HL-60 (cell line): ENCODE measurements around the gene GSX1.

Experiments
- DNase-seq, 2 experiments: peaks; one replicate each; pipeline ENCODE4 v3.0.0-alpha.2; 2010 to 2020; ENCODE audit warnings: low read depth in 1 of 2, low spot score in 1 of 2
- H3K27ac ChIP-seq: fragments of 250-450 bp; sonication (Bioruptor Pico); replicated peaks from 2 replicates; pipeline ENCODE4 v1.5.1; 2020; ENCODE audit warnings: mild to moderate bottlenecking, moderate library complexity
- H3K27me3 ChIP-seq: fragments of 250-450 bp; sonication (Bioruptor Pico); 2 replicates; pipeline ENCODE4 v1.5.1; 2021; ENCODE audit warnings: mild to moderate bottlenecking, moderate library complexity; ENCODE audit not compliant: insufficient read depth, poor library complexity, severe bottlenecking
- H3K4me3 ChIP-seq: replicated peaks from 2 replicates; pipeline ENCODE4 v1.5.1; 2011; ENCODE audit warnings: mild to moderate bottlenecking, control low read depth, low read length; ENCODE audit not compliant: insufficient read depth
- GABPA ChIP-seq: IDR thresholded peaks from 2 replicates; pipeline ENCODE4 v1.6.1; 2012; ENCODE audit warnings: low read depth
- POLR2AphosphoS5 ChIP-seq: IDR thresholded peaks from 2 replicates; pipeline ENCODE4 v1.6.1; 2012; ENCODE audit warnings: low read depth
- SPI1 ChIP-seq: IDR thresholded peaks from 2 replicates; pipeline ENCODE4 v1.6.1; 2012; ENCODE audit warnings: low read depth, mild to moderate bottlenecking, borderline replicate concordance
- TF ChIP-seq, protein P1 (sequence below): IDR thresholded peaks from one replicate; pipeline ENCODE4 v1.5.1; 2011; ENCODE audit warnings: low read length, control low read depth, inconsistent platforms; ENCODE audit not compliant: insufficient read depth
- TF ChIP-seq, protein P2 (sequence below): IDR thresholded peaks from 2 replicates; pipeline ENCODE4 v1.6.1; 2012; ENCODE audit warnings: low read depth; ENCODE audit not compliant: insufficient replicate concordance

The GSX1 gene

DNA sequence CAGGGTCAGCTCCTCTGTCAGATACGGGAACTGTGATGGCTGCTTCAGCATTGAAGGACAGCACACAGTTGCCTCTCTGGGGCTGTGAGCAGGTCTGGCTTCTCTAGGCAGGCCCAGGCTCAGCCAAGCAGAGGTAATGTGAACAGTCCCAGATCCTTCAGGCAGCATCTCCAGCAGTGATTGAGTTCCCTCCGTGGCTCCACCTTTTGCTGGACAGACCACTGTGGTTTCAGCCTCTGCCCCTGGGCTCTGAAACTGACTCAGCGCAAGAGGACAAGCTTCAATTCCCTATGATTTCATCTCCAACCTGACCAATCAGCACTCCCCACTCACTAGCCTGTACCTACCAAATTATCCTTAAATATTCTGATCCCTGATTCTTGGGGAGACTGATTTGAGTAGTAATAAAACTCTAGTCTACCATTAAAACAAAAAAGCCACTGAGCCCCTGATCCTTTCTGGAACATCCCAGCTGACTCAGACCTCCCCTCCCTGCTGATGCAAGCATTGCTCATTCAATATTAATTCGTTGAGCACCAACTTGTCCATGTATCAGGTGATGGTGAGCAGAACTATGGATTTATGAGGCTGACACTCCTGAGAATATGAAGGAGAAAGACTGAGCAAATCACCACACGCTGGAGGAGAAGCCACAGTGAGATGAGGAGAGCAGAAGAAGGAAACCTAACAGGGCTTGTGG, 16.7 kb downstream of the GSX1 start:
- TF ChIP-seq GABPA, result no peak
- TF ChIP-seq POLR2AphosphoS5, result no peak
- TF ChIP-seq, protein P1, sequence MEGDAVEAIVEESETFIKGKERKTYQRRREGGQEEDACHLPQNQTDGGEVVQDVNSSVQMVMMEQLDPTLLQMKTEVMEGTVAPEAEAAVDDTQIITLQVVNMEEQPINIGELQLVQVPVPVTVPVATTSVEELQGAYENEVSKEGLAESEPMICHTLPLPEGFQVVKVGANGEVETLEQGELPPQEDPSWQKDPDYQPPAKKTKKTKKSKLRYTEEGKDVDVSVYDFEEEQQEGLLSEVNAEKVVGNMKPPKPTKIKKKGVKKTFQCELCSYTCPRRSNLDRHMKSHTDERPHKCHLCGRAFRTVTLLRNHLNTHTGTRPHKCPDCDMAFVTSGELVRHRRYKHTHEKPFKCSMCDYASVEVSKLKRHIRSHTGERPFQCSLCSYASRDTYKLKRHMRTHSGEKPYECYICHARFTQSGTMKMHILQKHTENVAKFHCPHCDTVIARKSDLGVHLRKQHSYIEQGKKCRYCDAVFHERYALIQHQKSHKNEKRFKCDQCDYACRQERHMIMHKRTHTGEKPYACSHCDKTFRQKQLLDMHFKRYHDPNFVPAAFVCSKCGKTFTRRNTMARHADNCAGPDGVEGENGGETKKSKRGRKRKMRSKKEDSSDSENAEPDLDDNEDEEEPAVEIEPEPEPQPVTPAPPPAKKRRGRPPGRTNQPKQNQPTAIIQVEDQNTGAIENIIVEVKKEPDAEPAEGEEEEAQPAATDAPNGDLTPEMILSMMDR, result no peak
- no peak for TF ChIP-seq SPI1
- TF ChIP-seq, protein P2, sequence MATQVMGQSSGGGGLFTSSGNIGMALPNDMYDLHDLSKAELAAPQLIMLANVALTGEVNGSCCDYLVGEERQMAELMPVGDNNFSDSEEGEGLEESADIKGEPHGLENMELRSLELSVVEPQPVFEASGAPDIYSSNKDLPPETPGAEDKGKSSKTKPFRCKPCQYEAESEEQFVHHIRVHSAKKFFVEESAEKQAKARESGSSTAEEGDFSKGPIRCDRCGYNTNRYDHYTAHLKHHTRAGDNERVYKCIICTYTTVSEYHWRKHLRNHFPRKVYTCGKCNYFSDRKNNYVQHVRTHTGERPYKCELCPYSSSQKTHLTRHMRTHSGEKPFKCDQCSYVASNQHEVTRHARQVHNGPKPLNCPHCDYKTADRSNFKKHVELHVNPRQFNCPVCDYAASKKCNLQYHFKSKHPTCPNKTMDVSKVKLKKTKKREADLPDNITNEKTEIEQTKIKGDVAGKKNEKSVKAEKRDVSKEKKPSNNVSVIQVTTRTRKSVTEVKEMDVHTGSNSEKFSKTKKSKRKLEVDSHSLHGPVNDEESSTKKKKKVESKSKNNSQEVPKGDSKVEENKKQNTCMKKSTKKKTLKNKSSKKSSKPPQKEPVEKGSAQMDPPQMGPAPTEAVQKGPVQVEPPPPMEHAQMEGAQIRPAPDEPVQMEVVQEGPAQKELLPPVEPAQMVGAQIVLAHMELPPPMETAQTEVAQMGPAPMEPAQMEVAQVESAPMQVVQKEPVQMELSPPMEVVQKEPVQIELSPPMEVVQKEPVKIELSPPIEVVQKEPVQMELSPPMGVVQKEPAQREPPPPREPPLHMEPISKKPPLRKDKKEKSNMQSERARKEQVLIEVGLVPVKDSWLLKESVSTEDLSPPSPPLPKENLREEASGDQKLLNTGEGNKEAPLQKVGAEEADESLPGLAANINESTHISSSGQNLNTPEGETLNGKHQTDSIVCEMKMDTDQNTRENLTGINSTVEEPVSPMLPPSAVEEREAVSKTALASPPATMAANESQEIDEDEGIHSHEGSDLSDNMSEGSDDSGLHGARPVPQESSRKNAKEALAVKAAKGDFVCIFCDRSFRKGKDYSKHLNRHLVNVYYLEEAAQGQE, result no peak
- DNase-seq, result no peak
- Histone ChIP-seq H3K27me3 (peaks cover 38% of the 10 kb centered on the region), H3K4me3 (no peak overlapping the region), H3K27ac (no peak overlapping the region)

DNA sequence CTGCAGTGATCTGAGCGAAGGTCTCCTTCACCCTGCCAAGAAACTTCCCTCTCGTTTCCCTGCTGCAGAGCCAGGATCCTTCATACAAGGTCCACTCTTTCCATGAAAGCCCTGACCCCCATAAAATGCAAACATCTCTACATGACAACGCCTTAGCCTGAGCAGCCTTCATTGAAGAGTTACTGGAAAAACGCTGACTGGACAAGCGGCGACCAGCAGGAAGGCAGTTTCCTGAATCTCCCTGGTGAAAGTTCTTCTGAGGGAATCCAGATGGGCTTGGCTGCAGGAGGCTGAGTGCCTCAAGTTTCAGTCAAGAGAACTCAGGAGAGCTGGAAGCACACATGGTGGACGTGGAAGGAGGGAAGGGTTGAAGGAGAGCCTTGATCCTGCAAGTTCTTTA, 17.7 kb downstream of the GSX1 start:
- Histone ChIP-seq H3K27ac (no peak overlapping the region), H3K27me3 (peaks cover 33% of the 10 kb centered on the region), H3K4me3 (no peak overlapping the region)
- no peak for DNase-seq
- TF ChIP-seq, protein P1, result no peak
- TF ChIP-seq SPI1 (no peak), GABPA (no peak), POLR2AphosphoS5 (no peak)
- TF ChIP-seq, protein P2, result no peak

DNA sequence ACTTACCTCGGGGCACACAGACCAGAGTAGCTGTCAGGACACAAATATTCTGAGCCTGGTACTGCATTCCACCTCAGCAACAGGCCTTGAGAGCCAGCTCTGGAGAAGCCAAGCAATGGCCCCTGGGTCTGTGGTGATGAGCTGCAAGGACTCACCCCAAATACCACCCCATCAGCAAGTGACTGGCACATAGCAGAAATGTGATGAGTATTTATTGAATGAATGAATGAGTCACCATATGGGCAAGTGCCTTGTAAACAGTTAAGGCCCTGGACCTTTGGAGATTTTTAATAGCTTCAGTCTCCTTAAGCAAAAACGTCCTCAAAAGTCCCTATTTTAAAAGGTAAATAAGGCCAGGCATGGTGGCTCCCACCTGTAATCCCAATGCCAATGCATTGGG, 18.2 kb downstream of the GSX1 start:
- Histone ChIP-seq H3K27ac (no peak overlapping the region), H3K4me3 (no peak overlapping the region), H3K27me3 (peaks cover 28% of the 10 kb centered on the region)
- TF ChIP-seq GABPA (no peak), POLR2AphosphoS5 (no peak), SPI1 (no peak)
- TF ChIP-seq, protein P2, result no peak
- TF ChIP-seq, protein P1, result no peak
- DNase-seq, result no peak
